ENCODE data around the gene CD79A.

Gene CD79A

GRCh38 chr19:41876847-41877832 lies at the start of gene CD79A:
Gene CD79A, plus strand, starts transcription at chr19:41877279. Its CDS starts 26 bp downstream, at chr19:41877305.
- H3K4me1 ChIP-seq (ENCODE audit: control insufficient read depth, insufficient read depth, low read length): no peaks in the 10 kb centered on the region
- H3K9me3 ChIP-seq (ENCODE audit: control insufficient read depth in 2 of 2, low read length in 2 of 2): no peaks in the 10 kb centered on the region
- H3K4me3 ChIP-seq (ENCODE audit: low read length in 2 of 2): no peak within 1 kb of the TSS
- no peaks in the 10 kb centered on the region for H3K36me3 ChIP-seq (ENCODE audit: control insufficient read depth in 2 of 2, insufficient read depth in 2 of 2, low read length in 2 of 2)
- no peak within 1 kb of the TSS for H3K9ac ChIP-seq (ENCODE audit: low read length in 2 of 2)
- no peak within 1 kb of the TSS for H3K27ac ChIP-seq (ENCODE audit: low read length)
- H3K27me3 ChIP-seq (ENCODE audit: control insufficient read depth in 1 of 2, insufficient read depth in 2 of 2, low read length in 2 of 2): no peaks in the 10 kb centered on the region

GRCh38 chr19:41837981-41838708 lies 38.9 kb upstream of the CD79A start:
- Histone ChIP-seq H3K27me3 (ENCODE audit: control insufficient read depth in 1 of 2, insufficient read depth in 2 of 2, low read length in 2 of 2) (peaks cover 19 to 30% of the 10 kb centered on the region in 2 donors), H3K27ac (ENCODE audit: low read length) (no peak overlapping the region), H3K9ac (ENCODE audit: low read length in 2 of 2) (no peak overlapping the region), H3K4me3 (ENCODE audit: low read length in 2 of 2) (no peak overlapping the region), H3K9me3 (ENCODE audit: control insufficient read depth in 2 of 2, low read length in 2 of 2) (no peaks in the 10 kb centered on the region), H3K36me3 (ENCODE audit: control insufficient read depth in 2 of 2, insufficient read depth in 2 of 2, low read length in 2 of 2) (no peaks in the 10 kb centered on the region), H3K4me1 (ENCODE audit: control insufficient read depth, insufficient read depth, low read length) (no peaks in the 10 kb centered on the region)

DNA sequence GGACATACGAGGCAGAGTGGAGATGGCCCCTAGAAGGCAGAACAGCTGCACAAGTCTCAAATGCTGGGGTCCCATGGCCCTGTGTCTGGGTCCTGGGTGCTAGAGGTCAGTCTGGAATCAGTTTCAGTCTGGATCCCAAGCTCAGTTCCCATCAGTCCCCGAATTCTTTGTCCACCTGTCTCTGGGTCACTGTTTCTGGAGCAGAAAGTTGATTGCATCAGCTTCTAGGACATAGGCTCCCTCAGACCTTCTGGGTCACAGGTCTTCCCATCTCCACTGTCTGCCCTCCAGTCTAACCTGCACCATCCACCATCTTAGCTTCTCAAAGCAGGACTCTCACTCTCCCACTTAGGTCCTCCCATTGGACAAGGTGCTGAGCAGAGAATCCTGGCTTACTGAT lies 37.9 kb upstream of the CD79A start:
- Histone ChIP-seq H3K9ac (ENCODE audit: low read length in 2 of 2) (no peak overlapping the region), H3K27me3 (ENCODE audit: control insufficient read depth in 1 of 2, insufficient read depth in 2 of 2, low read length in 2 of 2) (peaks cover 19 to 30% of the 10 kb centered on the region in 2 donors), H3K9me3 (ENCODE audit: control insufficient read depth in 2 of 2, low read length in 2 of 2) (no peaks in the 10 kb centered on the region), H3K27ac (ENCODE audit: low read length) (no peak overlapping the region), H3K4me1 (ENCODE audit: control insufficient read depth, insufficient read depth, low read length) (no peaks in the 10 kb centered on the region), H3K4me3 (ENCODE audit: low read length in 2 of 2) (no peak overlapping the region), H3K36me3 (ENCODE audit: control insufficient read depth in 2 of 2, insufficient read depth in 2 of 2, low read length in 2 of 2) (no peaks in the 10 kb centered on the region)

- no peaks in the 10 kb centered on the region for H3K36me3 ChIP-seq (ENCODE audit: control insufficient read depth in 2 of 2, insufficient read depth in 2 of 2, low read length in 2 of 2)
- H3K4me3 ChIP-seq (ENCODE audit: low read length in 2 of 2): no peak overlapping the region
- H3K27me3 ChIP-seq (ENCODE audit: control insufficient read depth in 1 of 2, insufficient read depth in 2 of 2, low read length in 2 of 2): peaks cover 9 to 18% of the 10 kb centered on the region in 2 donors
- no peaks in the 10 kb centered on the region for H3K4me1 ChIP-seq (ENCODE audit: control insufficient read depth, insufficient read depth, low read length)
- no peaks in the 10 kb centered on the region for H3K9me3 ChIP-seq (ENCODE audit: control insufficient read depth in 2 of 2, low read length in 2 of 2)
- no peak overlapping the region for H3K27ac ChIP-seq (ENCODE audit: low read length)
- no peak overlapping the region for H3K9ac ChIP-seq (ENCODE audit: low read length in 2 of 2)
Measured at GRCh38 chr19:41843371-41843770, 33.7 kb upstream of the CD79A start.

DNA sequence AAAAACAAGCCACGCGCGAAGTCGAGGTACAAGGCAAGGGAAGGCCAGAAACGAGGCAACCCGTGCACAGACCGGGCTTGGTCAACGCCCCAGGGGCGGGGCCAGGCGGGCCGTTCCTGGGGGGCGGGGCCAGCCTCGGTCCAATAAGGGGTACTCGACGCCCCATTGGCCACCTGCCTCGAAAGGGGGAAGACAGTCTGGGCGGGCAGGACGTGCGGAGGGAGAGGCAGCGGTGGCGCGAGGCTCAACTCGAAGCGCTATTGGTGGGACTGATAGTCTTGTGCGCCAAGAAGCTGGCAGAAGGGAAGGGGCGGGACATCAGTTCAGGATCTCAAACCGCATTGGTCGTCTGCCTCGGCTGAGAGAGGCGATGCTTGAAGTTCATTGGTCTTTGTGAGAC lies 32.5 kb upstream of the CD79A start, which contains the start of gene LYPD4:
TSS of gene LYPD4 (minus strand) at position 83 of the 400 bp plus-strand sequence. CDS start 5,398 bp downstream, outside the sequence.
- Histone ChIP-seq H3K27ac (ENCODE audit: low read length) (no peak within 1 kb of the TSS), H3K9ac (ENCODE audit: low read length in 2 of 2) (no peak within 1 kb of the TSS), H3K4me3 (ENCODE audit: low read length in 2 of 2) (no peak within 1 kb of the TSS), H3K9me3 (ENCODE audit: control insufficient read depth in 2 of 2, low read length in 2 of 2) (no peaks in the 10 kb centered on the region), H3K4me1 (ENCODE audit: control insufficient read depth, insufficient read depth, low read length) (no peaks in the 10 kb centered on the region), H3K36me3 (ENCODE audit: control insufficient read depth in 2 of 2, insufficient read depth in 2 of 2, low read length in 2 of 2) (no peaks in the 10 kb centered on the region), H3K27me3 (ENCODE audit: control insufficient read depth in 1 of 2, insufficient read depth in 2 of 2, low read length in 2 of 2) (peaks cover 6 to 9% of the 10 kb centered on the region in 2 donors)

DNA sequence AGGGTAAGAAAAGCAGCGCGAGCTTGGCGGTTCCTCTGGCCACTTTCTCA lies 32.3 kb upstream of the CD79A start, which contains the start of gene DMRTC2:
TSS of gene DMRTC2 (plus strand) at position 42 of the 50 bp plus-strand sequence. CDS start 2,387 bp downstream, outside the sequence.
- H3K27me3 ChIP-seq (ENCODE audit: control insufficient read depth in 1 of 2, insufficient read depth in 2 of 2, low read length in 2 of 2): peaks cover 6 to 9% of the 10 kb centered on the region in 2 donors
- no peak within 1 kb of the TSS for H3K27ac ChIP-seq (ENCODE audit: low read length)
- no peak within 1 kb of the TSS for H3K4me3 ChIP-seq (ENCODE audit: low read length in 2 of 2)
- no peaks in the 10 kb centered on the region for H3K36me3 ChIP-seq (ENCODE audit: control insufficient read depth in 2 of 2, insufficient read depth in 2 of 2, low read length in 2 of 2)
- no peaks in the 10 kb centered on the region for H3K9me3 ChIP-seq (ENCODE audit: control insufficient read depth in 2 of 2, low read length in 2 of 2)
- no peaks in the 10 kb centered on the region for H3K4me1 ChIP-seq (ENCODE audit: control insufficient read depth, insufficient read depth, low read length)
- H3K9ac ChIP-seq (ENCODE audit: low read length in 2 of 2): no peak within 1 kb of the TSS

DNA sequence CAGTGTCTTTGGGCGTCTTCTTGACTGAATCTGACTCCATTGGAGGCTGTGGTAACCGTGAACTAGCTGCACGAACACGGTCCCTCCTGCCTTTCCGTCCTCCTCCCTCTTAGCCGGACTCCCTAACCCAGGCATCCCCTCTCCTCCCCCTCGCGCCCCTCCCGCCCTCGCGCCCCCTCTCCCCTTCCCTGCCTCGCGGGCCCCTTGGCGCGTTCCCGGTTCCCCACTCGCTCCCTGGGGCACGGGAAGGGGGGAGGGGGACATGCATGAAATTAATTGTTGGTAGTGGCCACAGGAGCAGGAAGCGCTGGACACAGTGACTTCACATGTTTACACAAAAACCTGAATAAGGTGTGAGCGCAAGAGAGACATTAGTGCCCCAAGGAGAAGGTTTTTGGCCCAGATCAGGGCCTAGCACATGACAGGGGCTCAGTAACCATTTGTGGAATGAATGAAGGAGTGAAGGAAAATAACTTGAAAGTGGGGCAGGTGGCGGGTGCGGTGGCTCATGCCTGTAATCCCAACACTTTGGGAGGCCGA lies 32.0 kb upstream of the CD79A start:
- Histone ChIP-seq H3K4me3 (ENCODE audit: low read length in 2 of 2) (no peak overlapping the region), H3K27ac (ENCODE audit: low read length) (no peak overlapping the region), H3K27me3 (ENCODE audit: control insufficient read depth in 1 of 2, insufficient read depth in 2 of 2, low read length in 2 of 2) (peaks cover 6 to 9% of the 10 kb centered on the region in 2 donors), H3K36me3 (ENCODE audit: control insufficient read depth in 2 of 2, insufficient read depth in 2 of 2, low read length in 2 of 2) (no peaks in the 10 kb centered on the region), H3K4me1 (ENCODE audit: control insufficient read depth, insufficient read depth, low read length) (no peaks in the 10 kb centered on the region), H3K9me3 (ENCODE audit: control insufficient read depth in 2 of 2, low read length in 2 of 2) (no peaks in the 10 kb centered on the region), H3K9ac (ENCODE audit: low read length in 2 of 2) (no peak overlapping the region)

GRCh38 chr19:41847351-41848105 lies 29.6 kb upstream of the CD79A start:
- Histone ChIP-seq H3K27me3 (ENCODE audit: control insufficient read depth in 1 of 2, insufficient read depth in 2 of 2, low read length in 2 of 2) (peaks cover 3 to 5% of the 10 kb centered on the region in 2 donors), H3K4me1 (ENCODE audit: control insufficient read depth, insufficient read depth, low read length) (no peaks in the 10 kb centered on the region), H3K9me3 (ENCODE audit: control insufficient read depth in 2 of 2, low read length in 2 of 2) (no peaks in the 10 kb centered on the region), H3K9ac (ENCODE audit: low read length in 2 of 2) (no peak overlapping the region), H3K27ac (ENCODE audit: low read length) (no peak overlapping the region), H3K36me3 (ENCODE audit: control insufficient read depth in 2 of 2, insufficient read depth in 2 of 2, low read length in 2 of 2) (no peaks in the 10 kb centered on the region), H3K4me3 (ENCODE audit: low read length in 2 of 2) (no peak overlapping the region)

- Histone ChIP-seq H3K4me3 (ENCODE audit: low read length in 2 of 2) (no peak overlapping the region), H3K4me1 (ENCODE audit: control insufficient read depth, insufficient read depth, low read length) (no peaks in the 10 kb centered on the region), H3K9me3 (ENCODE audit: control insufficient read depth in 2 of 2, low read length in 2 of 2) (no peaks in the 10 kb centered on the region), H3K27me3 (ENCODE audit: control insufficient read depth in 1 of 2, insufficient read depth in 2 of 2, low read length in 2 of 2) (peaks cover 3 to 6% of the 10 kb centered on the region in 2 donors), H3K9ac (ENCODE audit: low read length in 2 of 2) (no peak overlapping the region), H3K36me3 (ENCODE audit: control insufficient read depth in 2 of 2, insufficient read depth in 2 of 2, low read length in 2 of 2) (no peaks in the 10 kb centered on the region), H3K27ac (ENCODE audit: low read length) (no peak overlapping the region)
Measured at GRCh38 chr19:41848666-41849065, 28.4 kb upstream of the CD79A start.

DNA sequence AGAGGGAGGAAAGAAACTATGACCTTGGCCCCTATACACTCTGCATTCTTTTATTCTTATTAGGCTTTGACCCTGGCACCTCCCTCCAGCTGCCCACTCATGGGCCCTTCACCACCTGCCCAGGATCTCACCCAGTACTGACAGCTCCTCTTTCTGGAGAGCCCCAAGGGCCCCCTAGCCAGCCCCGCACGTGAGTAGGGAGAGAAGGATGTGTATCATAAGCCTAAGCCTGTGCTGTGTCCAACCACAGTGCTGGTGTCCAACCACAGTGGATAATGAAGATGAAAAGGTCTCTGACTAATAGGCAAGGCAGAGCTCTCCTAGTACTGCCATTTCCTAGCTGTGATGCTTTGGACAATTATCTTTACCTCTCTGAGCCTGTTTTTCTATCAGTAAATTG lies 28.0 kb upstream of the CD79A start:
- Histone ChIP-seq H3K4me1 (ENCODE audit: control insufficient read depth, insufficient read depth, low read length) (no peaks in the 10 kb centered on the region), H3K27me3 (ENCODE audit: control insufficient read depth in 1 of 2, insufficient read depth in 2 of 2, low read length in 2 of 2) (peaks cover 3 to 8% of the 10 kb centered on the region in 2 donors), H3K36me3 (ENCODE audit: control insufficient read depth in 2 of 2, insufficient read depth in 2 of 2, low read length in 2 of 2) (no peaks in the 10 kb centered on the region)

More for the DNA sequence above, 28.0 kb upstream of the CD79A start:
- no peak overlapping the region for H3K27ac ChIP-seq (ENCODE audit: low read length)
- no peaks in the 10 kb centered on the region for H3K9me3 ChIP-seq (ENCODE audit: control insufficient read depth in 2 of 2, low read length in 2 of 2)
- no peak overlapping the region for H3K9ac ChIP-seq (ENCODE audit: low read length in 2 of 2)
- H3K4me3 ChIP-seq (ENCODE audit: low read length in 2 of 2): no peak overlapping the region

Measured in stomach smooth muscle (tissue), 2 donors.